ENCODE measurements around the gene TMEM184A.

TMEM184A gene

DNA sequence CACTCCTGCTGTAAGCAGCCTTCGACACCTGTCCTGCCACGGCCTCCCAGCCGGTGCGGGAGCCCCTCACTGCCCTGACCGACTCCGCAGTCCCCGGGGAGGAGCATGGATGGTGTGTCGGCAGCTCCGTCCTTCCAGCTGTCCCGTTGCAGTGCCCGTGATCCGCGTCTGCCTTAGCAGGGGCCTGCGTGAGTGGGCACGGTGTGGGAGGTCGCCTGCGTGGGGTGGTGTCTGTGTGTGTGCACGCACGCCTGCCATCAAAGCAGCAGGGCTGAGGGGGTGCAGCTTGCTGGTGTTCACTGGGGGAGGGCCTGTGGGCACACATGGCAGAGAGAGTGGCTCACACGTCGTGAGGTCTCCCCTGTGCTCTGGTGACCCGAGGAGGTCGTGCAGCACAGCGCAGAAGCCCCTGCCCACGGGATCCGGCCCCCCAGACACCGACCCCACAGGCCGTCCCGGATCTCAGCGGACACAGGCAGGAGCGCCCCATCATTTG, 15.2 kb downstream of the TMEM184A start:
- H3K27ac ChIP-seq (ENCODE audit: low read depth, low read length) = no peak overlapping the region
- no peak overlapping the region for H3K4me3 ChIP-seq (ENCODE audit: low read depth in 1 of 2, low read length in 2 of 2)
- H3K4me1 ChIP-seq (ENCODE audit: insufficient read depth, low read length) = peaks cover 16% of the 10 kb centered on the region
- no peaks in the 10 kb centered on the region for H3K27me3 ChIP-seq (ENCODE audit: control insufficient read depth in 1 of 2, insufficient read depth in 2 of 2, low read length in 2 of 2)
- H3K9me3 ChIP-seq (ENCODE audit: low read length) = no peaks in the 10 kb centered on the region
- no peak overlapping the region for H3K9ac ChIP-seq (ENCODE audit: low read length)
- H3K36me3 ChIP-seq (ENCODE audit: insufficient read depth, low read length) = peaks cover 11% of the 10 kb centered on the region

- Histone ChIP-seq H3K4me1 (ENCODE audit: insufficient read depth, low read length) (peaks cover 16% of the 10 kb centered on the region), H3K27me3 (ENCODE audit: control insufficient read depth in 1 of 2, insufficient read depth in 2 of 2, low read length in 2 of 2) (no peaks in the 10 kb centered on the region), H3K4me3 (ENCODE audit: low read depth in 1 of 2, low read length in 2 of 2) (no peak overlapping the region), H3K9ac (ENCODE audit: low read length) (no peak overlapping the region), H3K9me3 (ENCODE audit: low read length) (no peaks in the 10 kb centered on the region), H3K27ac (ENCODE audit: low read depth, low read length) (no peak overlapping the region), H3K36me3 (ENCODE audit: insufficient read depth, low read length) (peaks cover 11% of the 10 kb centered on the region)
Measured at GRCh38 chr7:1539882-1540775, 15.9 kb downstream of the TMEM184A start.

- peak overlapping the region; percentile 97 for H3K27ac ChIP-seq (ENCODE audit: low read depth, low read length)
Measured at GRCh38 chr7:1539181-1539881, 16.7 kb downstream of the TMEM184A start.

GRCh38 chr7:1538544-1539180, 17.3 kb downstream of the TMEM184A start:
- peaks cover 11% of the 10 kb centered on the region for H3K36me3 ChIP-seq (ENCODE audit: insufficient read depth, low read length)
- no peaks in the 10 kb centered on the region for H3K27me3 ChIP-seq (ENCODE audit: control insufficient read depth in 1 of 2, insufficient read depth in 2 of 2, low read length in 2 of 2)
- H3K27ac ChIP-seq (ENCODE audit: low read depth, low read length) = peak overlapping the region; percentile 97
- H3K4me1 ChIP-seq (ENCODE audit: insufficient read depth, low read length) = peaks cover 20% of the 10 kb centered on the region
- H3K4me3 ChIP-seq (ENCODE audit: low read depth in 1 of 2, low read length in 2 of 2) = peak overlapping the region in 1 of 2 donors; percentile 24
- no peaks in the 10 kb centered on the region for H3K9me3 ChIP-seq (ENCODE audit: low read length)
- H3K9ac ChIP-seq (ENCODE audit: low read length) = no peak overlapping the region

More at GRCh38 chr7:1539181-1539881, 16.7 kb downstream of the TMEM184A start:
- Histone ChIP-seq H3K4me3 (ENCODE audit: low read depth in 1 of 2, low read length in 2 of 2) (no peak overlapping the region), H3K4me1 (ENCODE audit: insufficient read depth, low read length) (peaks cover 16% of the 10 kb centered on the region), H3K36me3 (ENCODE audit: insufficient read depth, low read length) (peaks cover 11% of the 10 kb centered on the region), H3K9me3 (ENCODE audit: low read length) (no peaks in the 10 kb centered on the region), H3K9ac (ENCODE audit: low read length) (no peak overlapping the region), H3K27me3 (ENCODE audit: control insufficient read depth in 1 of 2, insufficient read depth in 2 of 2, low read length in 2 of 2) (no peaks in the 10 kb centered on the region)

- H3K4me1 ChIP-seq (ENCODE audit: insufficient read depth, low read length) = peaks cover 29% of the 10 kb centered on the region
- no peaks in the 10 kb centered on the region for H3K27me3 ChIP-seq (ENCODE audit: control insufficient read depth in 1 of 2, insufficient read depth in 2 of 2, low read length in 2 of 2)
- no peaks in the 10 kb centered on the region for H3K9me3 ChIP-seq (ENCODE audit: low read length)
- H3K27ac ChIP-seq (ENCODE audit: low read depth, low read length) = peak overlapping the region; percentile 97
- H3K4me3 ChIP-seq (ENCODE audit: low read depth in 1 of 2, low read length in 2 of 2) = peak overlapping the region; percentile 63 to 67
- H3K9ac ChIP-seq (ENCODE audit: low read length) = peak overlapping the region; percentile 94
- H3K36me3 ChIP-seq (ENCODE audit: insufficient read depth, low read length) = peaks cover 11% of the 10 kb centered on the region
Measured at GRCh38 chr7:1537535-1538412, 18.2 kb downstream of the TMEM184A start.

GRCh38 chr7:1536743-1537534, 19.1 kb downstream of the TMEM184A start:
- Histone ChIP-seq H3K36me3 (ENCODE audit: insufficient read depth, low read length) (peaks cover 11% of the 10 kb centered on the region), H3K4me1 (ENCODE audit: insufficient read depth, low read length) (peaks cover 35% of the 10 kb centered on the region), H3K4me3 (ENCODE audit: low read depth in 1 of 2, low read length in 2 of 2) (peak overlapping the region; percentile 63 to 67)

GRCh38 chr7:1536455-1536742, 19.6 kb downstream of the TMEM184A start:
- peak overlapping the region in 1 of 2 donors; percentile 28 for H3K4me3 ChIP-seq (ENCODE audit: low read depth in 1 of 2, low read length in 2 of 2)
- H3K27ac ChIP-seq (ENCODE audit: low read depth, low read length) = peak overlapping the region; percentile 97
- no peaks in the 10 kb centered on the region for H3K9me3 ChIP-seq (ENCODE audit: low read length)
- peaks cover 41% of the 10 kb centered on the region for H3K4me1 ChIP-seq (ENCODE audit: insufficient read depth, low read length)
- peak overlapping the region; percentile 94 for H3K9ac ChIP-seq (ENCODE audit: low read length)
- H3K27me3 ChIP-seq (ENCODE audit: control insufficient read depth in 1 of 2, insufficient read depth in 2 of 2, low read length in 2 of 2) = no peaks in the 10 kb centered on the region
- H3K36me3 ChIP-seq (ENCODE audit: insufficient read depth, low read length) = peaks cover 10% of the 10 kb centered on the region

More at GRCh38 chr7:1536743-1537534, 19.1 kb downstream of the TMEM184A start:
- H3K27ac ChIP-seq (ENCODE audit: low read depth, low read length) = peak overlapping the region; percentile 97
- H3K27me3 ChIP-seq (ENCODE audit: control insufficient read depth in 1 of 2, insufficient read depth in 2 of 2, low read length in 2 of 2) = no peaks in the 10 kb centered on the region
- H3K9me3 ChIP-seq (ENCODE audit: low read length) = no peaks in the 10 kb centered on the region
- peak overlapping the region; percentile 94 for H3K9ac ChIP-seq (ENCODE audit: low read length)

GRCh38 chr7:1535701-1536454, 20.1 kb downstream of the TMEM184A start:
- no peaks in the 10 kb centered on the region for H3K9me3 ChIP-seq (ENCODE audit: low read length)
- H3K36me3 ChIP-seq (ENCODE audit: insufficient read depth, low read length) = peaks cover 5% of the 10 kb centered on the region
- H3K27me3 ChIP-seq (ENCODE audit: control insufficient read depth in 1 of 2, insufficient read depth in 2 of 2, low read length in 2 of 2) = no peaks in the 10 kb centered on the region
- H3K4me3 ChIP-seq (ENCODE audit: low read depth in 1 of 2, low read length in 2 of 2) = no peak overlapping the region
- peak overlapping the region; percentile 94 for H3K9ac ChIP-seq (ENCODE audit: low read length)
- H3K4me1 ChIP-seq (ENCODE audit: insufficient read depth, low read length) = peaks cover 41% of the 10 kb centered on the region
- peak overlapping the region; percentile 97 for H3K27ac ChIP-seq (ENCODE audit: low read depth, low read length)

GRCh38 chr7:1535100-1535458, 20.9 kb downstream of the TMEM184A start:
- Histone ChIP-seq H3K9me3 (ENCODE audit: low read length) (no peaks in the 10 kb centered on the region), H3K9ac (ENCODE audit: low read length) (no peak overlapping the region), H3K27ac (ENCODE audit: low read depth, low read length) (peak overlapping the region; percentile 42), H3K36me3 (ENCODE audit: insufficient read depth, low read length) (no peaks in the 10 kb centered on the region), H3K4me3 (ENCODE audit: low read depth in 1 of 2, low read length in 2 of 2) (no peak overlapping the region), H3K27me3 (ENCODE audit: control insufficient read depth in 1 of 2, insufficient read depth in 2 of 2, low read length in 2 of 2) (peaks cover 0 to under 1% of the 10 kb centered on the region in 2 donors), H3K4me1 (ENCODE audit: insufficient read depth, low read length) (peaks cover 41% of the 10 kb centered on the region)
